Activated CD8-positive, alpha-beta memory T cell treated with anti-CD3 and anti-CD28 coated beads for 4 hours (primary cell): ENCODE results near the gene HTR7.

Experiments
- DNase-seq, 2 donors: peaks; one replicate each; pipeline ENCODE4 v3.0.0-alpha.2; 2020; ENCODE audit warnings: low read depth in 2 of 2

HTR7 gene

DNA sequence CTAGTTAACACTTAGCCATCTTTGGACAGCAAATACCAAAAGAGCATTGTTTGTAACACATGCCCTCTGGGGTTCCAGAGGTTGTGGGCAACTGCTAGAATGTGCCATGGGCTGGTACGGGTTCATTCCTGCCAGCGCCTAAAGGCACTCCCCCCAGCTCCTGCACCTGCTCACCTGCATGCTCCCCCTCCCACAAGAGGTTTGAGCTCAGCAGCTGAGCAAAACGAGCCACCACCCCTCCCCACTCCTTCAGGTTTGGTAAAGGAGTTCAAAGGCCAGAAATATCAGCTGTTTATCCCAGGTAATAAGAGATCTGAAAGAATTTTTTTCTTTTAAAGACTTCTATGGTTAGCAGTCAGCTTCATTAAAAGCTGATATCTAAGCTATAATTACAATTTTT lies 53.5 kb downstream of the HTR7 start:
- no peak for DNase-seq

DNA sequence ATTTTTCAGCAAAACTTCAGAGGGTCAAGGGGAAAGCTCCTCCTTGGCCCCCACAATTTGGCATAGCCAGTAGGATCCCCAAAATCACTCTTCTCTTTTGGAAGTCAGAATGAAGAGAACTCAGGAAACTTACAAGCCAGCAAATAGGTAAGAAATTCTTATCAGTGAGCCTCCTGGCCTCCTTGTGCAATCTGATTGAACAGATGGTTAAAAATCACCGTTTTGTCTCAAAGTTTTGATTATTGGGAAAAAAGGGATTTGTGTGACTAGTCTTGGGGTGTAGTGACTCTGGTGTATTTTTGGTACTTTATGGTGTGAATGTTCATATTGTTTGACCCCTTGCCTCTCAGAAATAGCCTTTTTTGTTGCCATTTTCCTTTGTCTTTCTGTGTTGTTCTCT lies 56.2 kb downstream of the HTR7 start:
- DNase-seq: no peak

DNA sequence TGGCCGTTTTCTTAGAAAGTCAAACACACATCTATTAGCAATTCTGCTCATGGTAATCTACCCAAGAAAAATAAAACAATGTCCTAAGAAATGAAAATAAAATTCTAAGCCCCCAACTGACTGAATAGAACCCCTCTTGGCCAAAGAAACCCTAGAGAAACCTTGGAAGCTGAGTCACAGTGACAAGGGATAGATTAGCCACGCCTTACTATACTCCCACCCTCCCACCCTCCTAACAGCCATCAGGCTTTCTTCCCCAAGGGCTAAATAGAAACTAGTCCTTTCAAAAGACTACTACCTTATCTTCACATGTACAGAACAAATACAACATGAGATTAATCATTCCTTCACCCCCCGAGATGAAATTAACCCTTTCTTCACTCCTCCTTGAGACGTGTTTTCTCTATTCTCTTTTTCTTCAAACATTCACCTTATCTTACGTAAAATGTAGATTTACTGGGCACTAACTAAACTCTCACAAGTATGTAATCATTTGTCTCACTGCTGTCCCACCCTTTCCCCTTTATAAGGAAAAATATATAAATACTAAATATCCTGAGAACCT lies 57.5 kb downstream of the HTR7 start:
- no peak for DNase-seq

DNA sequence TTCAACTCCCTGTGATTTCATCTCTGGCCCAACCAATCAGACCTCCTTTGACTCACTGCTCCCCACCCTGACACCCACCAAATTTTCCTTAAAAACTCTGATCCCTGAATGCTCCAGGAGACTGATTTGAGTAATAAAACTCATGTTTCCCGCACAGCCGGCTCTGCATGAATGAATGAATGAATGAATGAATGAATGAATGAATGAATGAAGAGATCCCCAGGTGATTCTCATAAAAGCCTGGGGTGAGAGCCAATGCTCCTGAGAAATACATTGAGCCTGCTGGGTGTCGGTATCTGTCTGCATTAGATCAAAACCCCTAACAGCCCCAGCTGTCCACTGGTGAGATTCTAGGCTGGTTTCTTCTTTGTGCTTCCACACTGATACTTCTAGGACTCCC lies 58.7 kb downstream of the HTR7 start:
- no peak for DNase-seq

DNA sequence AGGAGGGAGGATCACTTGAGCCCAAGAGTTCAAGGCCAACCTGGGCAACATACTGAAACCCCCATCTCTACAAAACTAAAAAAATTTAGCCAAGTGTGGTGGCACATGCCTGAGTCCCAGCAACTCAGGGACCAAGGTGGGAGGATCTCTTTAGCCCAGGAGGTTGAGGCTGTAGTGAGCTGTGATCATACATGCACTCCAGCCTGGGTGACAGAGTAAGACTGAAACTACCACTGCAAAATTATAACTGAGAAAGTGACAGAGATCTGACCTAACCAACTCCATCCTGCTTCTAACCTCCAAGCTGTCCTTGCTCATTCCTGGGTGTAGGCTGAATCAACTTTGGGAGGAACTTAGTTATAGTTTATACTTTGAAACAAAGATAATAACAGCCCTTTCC lies 59.4 kb downstream of the HTR7 start:
- no peak for DNase-seq

DNA sequence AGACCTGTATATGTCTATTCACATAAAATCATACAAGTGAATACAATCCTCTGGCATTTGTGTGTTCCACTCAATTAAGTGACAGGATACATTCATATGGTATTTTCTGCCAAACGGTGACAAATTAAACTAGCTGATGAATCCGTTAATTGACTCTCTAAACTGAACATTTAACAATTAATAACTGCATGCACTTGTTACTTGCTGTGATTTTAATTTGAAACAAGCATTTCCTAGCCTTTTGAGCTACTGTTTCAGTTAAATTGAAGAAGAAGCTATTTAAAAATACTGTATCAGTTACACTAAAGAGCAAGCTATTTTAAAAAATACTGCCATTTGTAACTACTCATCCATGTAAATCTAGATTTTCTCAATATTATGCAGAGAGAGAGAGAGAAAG lies 67.4 kb downstream of the HTR7 start:
- DNase-seq: no peak

DNA sequence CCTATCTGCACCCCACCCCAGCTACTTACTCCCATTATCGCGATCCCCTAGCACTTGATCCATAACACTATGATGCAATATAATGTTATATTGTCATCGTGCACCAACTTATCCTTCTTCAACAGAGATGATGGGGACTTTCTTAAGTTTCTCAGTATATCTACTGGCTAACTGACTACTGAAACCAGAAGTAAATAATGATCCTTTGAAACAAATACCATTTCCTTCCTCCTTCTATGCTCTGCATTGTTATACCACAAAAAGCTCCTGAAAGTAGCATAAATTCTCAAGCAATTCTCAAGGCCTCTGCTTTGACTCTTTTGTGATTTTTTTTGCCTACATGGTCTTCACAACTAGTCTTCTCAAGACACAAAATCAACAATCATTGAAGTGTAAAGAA lies 68.9 kb downstream of the HTR7 start:
- DNase-seq: no peak

DNA sequence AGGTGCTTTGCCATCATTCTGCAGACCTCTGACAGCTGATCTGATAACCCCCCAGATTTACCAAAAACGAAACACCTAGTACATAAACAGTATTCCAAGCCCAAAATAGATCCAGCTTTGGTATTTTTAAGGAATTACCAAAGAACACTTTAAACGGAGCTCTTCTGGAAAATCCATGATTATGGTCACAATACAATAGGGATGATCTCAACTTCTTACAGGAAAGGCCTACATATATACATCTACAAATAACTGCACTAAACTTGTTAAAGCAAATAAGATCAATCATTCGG lies 69.7 kb downstream of the HTR7 start:
- DNase-seq: no peak

DNA sequence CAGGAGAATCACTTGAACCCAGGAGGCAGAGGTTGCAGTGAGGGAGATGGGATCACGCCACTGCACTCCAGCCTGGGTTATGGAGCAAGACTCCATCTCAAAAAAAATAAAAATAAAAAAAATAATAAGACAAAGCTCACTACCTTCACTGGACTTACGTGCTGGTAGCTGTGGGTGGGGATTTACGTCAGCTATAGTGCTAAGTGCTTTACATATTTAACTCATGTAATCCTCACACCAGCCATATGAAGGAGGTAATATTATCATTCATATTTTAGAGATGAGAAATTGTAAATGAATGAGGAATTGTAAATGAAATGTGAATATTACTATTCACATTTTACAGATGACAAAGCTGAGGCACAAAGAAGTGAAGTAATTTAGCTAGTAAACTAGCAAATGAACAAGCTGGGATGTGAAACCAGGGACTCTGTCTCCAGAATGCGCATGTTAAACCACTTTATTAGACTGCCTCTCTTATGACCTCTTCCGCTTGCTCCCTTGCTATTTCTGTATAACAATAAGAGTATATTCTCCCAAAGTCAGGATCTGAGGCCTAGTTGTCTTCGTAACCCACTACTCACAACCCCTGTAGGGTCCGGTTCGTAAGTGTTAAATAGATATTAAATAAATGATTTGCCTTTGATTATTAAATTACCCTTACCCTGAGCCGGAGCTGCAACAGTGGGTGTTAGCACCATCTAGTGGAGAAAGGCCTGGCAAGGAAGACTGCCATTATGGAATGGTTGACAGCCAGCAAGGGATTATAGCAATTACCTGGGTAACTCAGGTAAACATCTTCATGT lies 70.2 kb downstream of the HTR7 start:
- DNase-seq: no peak

DNA sequence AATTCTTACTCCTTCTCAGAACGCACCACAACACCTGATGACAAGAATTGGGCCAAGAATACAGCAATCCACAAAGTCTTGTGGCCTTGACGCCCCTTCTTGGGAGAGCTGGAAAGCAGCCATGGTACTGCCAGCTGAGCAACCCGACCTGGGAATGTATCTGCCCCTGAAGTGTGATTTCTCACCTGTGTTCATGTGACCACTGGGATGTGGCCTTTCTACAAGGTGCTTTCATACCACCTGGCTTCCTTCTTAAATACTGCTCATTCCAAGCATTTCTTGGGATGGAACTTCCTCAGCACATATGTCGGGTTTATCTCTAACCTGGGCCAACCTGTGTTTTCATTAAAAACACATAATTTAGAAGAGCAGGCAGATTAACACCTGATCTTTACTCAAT lies 72.1 kb downstream of the HTR7 start:
- no peak for DNase-seq

DNA sequence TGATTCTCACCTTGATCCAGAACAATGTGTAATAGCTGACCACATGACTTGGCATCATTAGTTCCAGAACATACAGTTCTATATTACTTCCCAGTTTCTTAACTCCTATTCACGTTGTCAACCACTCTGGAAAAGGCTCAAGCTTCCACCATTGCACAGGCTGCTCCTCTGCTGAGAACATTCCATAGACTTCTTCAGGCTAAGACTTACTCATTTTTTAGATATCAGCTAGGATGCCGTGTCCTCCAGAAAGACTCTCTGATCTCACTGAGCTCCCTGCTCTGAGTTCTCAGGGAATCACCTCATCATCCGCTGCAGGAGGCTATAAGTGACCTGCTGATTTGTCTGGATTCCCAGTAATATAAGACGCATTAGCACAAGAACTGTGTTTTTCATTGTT lies 73.1 kb downstream of the HTR7 start:
- DNase-seq: no peak

DNA sequence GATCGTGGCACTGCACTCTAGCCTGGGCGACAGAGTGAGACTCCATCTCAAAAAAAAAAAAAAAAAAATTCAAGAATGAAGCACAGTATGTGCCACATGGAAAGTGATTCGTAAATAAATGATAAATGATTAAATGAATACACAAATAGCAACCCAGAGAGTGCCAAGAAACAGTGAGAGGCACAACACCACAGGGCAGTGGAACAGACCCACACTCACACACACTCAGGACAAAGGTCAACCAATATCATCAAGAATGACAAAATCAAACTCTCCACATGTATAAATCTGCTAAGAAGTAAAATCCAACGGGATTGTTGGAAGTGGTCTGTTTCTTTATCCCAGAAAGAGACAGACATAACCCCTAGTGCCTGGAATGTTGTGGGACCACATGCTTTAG lies 77.4 kb downstream of the HTR7 start:
- no peak for DNase-seq

DNA sequence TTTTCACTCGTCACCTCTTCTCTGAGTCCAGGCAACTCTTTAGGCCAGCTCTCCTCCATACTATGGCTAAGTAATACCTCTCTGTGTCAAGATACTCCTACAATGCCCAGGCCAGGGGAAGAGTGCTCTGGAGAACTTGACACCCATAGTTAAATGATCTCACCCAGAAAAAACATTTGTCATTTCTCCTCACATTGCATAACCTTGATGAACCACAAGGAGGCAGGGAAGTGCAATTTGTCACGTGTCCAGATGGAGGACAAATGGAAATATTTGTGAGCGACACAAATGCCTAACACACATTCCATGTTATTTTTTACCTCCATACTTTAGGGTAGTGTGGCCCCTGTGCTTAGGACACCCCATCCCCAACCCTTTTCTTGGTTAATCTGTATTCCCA lies 78.3 kb downstream of the HTR7 start:
- DNase-seq: no peak

DNA sequence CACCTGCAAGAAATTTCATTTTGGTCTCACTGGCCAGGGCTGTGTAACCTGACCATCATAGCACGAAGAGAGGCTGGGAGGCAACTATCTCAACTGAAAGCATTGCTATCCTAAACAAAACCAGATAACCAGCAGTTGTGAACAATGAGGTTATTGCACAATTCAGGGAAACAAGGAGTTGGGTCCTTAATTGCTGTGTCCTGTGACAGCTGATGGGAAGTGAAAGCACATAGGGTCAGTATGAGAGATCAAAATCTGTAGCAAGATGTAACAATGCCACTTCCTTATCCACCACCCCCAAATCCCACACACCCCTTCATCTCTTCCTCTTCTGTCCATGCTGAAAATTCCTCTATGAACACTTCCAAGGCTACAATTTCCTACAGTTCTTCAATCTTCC lies 80.2 kb downstream of the HTR7 start:
- DNase-seq: no peak

DNA sequence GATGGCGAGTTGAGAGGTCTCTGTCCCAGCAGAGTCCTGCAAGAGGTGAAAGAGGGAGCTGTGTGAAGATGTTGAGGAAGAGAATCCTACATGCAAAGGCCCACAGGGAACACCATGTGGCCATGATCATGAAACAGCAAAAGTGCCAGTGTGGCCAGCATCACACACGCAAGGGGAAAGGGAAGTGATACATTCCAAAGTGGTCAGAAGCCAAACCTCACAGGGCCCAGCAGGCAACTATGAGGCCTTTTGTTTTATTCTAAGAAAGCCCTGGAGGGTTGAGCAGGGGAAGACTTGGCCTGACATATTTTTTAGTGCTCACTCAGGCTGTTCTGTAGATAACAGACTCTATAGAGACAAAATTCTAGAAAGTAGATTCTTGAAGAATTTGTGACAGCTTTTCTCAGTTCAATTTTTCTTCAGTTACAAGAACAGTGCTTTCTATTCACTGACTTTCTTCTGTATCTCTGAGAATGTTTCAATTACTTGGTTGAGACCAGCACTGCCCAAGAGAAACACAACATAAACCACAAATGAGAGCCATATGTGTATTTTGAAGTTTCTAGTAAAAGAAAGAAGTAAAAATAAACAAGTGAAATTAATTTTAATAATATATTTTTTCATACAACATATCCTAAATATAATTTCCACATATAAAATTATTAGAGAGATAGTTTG lies 82.3 kb downstream of the HTR7 start:
- no peak for DNase-seq

DNA sequence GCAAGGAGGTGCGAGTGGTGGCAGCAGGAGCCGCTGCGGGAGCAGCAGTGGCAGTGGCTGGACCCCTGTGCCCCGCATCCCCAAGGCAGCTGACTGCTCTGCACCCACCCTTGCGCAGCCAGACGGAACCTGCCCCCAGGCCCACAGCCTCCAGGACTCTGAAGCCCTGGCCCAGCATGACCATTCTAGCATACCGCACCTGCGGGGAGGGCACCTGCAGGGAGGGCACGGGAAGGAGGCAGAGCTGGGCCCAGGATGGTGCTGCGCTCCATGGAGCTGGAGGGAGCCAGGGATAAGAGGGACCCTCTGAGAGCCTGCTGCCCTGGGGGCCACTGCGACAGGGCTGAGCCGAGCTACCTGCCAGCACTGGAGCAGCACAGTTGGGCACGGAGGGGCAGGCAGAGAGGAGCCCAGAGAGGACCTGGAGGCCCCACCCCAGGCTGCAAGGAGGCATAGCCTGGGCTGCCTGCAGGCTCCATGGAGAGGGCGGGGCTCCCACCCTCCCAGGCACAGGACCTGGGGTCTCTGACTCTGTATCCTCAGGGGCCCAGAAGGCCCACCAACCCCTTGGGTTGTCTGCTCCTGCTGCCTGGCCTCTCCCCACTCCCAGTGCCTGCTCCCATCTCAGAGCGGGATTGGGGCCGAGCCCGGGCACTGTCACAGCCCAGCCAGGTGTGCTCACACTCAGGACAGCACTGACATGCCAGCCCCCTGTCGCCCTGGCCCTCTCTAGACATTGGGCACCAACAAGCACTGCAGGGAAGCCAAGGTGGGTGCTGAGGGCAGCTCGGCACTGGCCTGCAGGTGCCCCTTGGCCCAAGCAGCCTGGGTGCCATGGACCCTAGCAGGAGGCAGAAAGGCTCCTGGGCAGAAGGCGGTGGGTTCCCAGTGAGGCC lies 87.6 kb downstream of the HTR7 start:
- DNase-seq: no peak

DNA sequence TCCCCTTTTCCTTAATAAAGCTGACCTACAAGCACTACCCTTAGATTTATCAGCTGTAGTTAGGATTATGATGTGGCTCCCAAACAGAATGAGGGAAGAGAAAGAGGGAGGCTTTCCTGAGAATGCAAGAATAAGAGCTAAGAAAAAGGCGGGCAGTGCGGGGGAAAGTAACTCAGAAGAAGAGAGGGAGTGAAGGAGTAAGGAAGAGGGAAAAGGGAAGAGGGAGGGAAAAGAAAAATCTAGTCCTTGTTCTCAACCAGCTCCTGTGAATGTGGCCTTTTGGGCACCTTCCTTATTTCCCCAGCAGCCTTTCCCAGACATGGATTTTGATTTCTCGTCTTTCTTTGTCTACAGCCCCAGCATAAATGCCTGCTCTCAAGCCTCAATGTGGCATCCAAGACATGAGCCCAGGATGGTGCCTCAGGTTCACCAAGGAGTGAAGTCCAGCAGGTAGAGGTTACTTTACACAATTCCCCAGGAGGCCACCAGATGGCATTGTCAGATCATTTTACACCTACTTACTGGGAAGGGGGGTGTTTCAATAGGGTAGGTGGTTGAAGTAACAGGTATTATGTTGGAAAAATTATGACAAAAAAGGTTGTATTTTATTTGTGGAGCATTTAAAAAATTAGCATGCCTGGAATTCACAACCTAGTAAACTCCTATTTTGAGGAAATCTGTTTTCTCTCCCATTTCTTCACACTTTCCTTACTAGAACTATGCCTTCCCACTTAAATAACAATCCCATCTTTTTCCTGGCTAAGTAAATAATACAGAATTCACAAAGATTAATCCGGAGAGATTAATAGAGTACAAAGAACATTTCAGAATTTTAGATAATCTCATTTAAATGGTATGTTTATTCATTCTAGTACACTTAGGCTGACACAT lies 106.5 kb downstream of the HTR7 start:
- DNase-seq: peak in 1 of 2 donors; percentile 5

DNA sequence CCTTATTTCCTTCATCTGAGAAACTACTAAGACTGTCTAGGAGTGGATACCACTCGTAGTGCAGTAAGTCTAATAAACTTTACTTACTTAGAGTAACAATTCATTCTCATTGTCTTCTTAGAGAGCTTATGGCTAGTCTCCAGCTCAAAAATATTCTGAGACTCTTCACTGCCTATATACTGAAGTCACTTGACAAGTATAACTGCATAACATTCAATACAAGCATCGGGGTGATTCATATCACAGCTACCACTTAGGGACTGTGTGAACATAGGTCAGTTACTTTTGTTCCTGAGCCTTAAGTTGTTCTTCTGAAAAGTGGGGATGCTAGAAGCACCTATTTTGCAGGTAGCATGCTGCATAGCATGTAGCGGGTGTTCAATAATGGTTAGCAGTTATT lies 111.0 kb downstream of the HTR7 start:
- DNase-seq: no peak

DNA sequence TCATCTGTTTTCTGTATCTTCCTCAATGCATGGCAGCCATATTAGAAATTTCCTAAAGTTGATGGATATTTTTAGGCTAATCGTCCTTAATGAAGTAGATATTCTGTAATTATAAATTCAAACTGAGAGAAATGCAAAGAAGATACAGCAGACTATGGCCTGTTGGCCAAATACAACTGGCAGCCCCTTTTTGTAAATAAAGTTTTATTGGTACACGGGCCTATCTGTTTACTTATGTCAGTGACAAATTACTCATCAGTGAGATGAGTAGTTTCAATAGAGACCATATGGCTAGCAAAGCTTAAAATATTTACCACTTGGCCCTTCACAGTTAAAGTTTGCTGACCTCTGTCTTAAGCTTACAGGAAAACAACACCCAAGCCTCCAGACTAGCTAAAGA lies 112.3 kb downstream of the HTR7 start:
- no peak for DNase-seq

DNA sequence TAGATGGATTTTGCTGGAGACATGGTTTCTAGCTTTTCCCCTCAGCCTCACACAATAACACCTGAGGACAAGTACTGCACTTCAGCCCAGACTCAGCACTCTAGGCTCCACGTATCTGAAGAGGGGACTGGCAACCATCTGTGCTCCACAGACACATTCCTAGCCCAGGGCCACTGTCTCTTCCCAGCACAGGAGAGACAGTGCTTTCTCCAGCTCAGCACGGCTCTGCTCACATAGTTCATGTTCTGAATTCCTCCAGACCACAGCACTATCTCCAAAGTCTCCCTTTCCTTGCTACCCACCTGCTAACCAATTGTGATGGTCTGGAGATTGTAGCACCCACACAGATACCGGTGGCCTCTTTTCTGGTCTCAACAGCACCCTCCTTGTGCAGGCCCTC lies 114.5 kb downstream of the HTR7 start:
- no peak for DNase-seq

DNA sequence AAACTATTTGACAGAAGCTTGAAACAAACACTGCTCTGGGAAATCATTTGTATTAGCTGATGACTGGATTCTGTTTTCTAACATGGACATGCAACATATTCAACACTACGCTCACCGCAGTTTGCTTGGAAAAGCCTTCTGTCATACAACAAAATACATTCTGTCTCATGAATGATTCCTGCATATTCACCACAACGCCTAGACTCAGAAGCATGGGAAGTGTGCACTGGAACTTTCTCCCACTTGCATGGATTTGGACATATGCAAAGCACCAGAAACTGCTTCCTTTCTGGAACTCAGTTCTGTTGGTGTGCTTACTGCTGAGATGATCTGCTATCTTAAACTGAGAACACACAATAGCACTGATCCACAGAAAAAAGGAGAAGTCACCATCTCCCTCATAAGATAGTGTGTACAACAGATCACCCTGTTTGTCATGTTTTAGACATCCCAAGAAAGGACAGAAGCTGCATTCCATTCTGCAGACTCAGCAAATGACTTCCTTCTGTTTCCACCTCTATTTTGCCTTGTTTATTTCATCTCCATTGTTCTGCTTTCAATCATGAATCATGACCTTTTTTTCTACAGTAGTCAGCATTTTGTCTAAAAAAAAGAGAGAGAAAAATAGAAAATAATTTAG lies 115.8 kb downstream of the HTR7 start:
- DNase-seq: no peak
